Heart right ventricle (tissue), 16 donors: Measurements from ENCODE around the gene FAM78B. TPM values are rescaled to one million over a fixed set of nuclear protein-coding genes. Genes with fewer than 3 reads are reported as not detected.

Experiments
- ATAC-seq, 8 donors: fragments of 200-7000 bp; cut with Tn5 transposase; one replicate each; pipeline ENCODE4 v1.9.1; 2020; ENCODE audit warnings: mild to moderate bottlenecking in 8 of 8, moderate library complexity in 8 of 8, moderate number of reproducible peaks in 1 of 8
- DNase-seq, 2 donors: peaks; one replicate each; pipeline ENCODE4 v3.0.0-alpha.2; 2020
- H3K27ac ChIP-seq, 10 donors: fragments of 200-600 bp; sonication (generic) in 2 of 10; one replicate each; pipeline versions ENCODE4 v1.5.0 to v1.8.0; 2020 to 2022; ENCODE audit warnings: mild to moderate bottlenecking in 3 of 10
- H3K27me3 ChIP-seq, 7 donors: fragments of 200-600 bp; one replicate each; pipeline ENCODE4 v1.8.0; 2021 to 2022; ENCODE audit warnings: mild to moderate bottlenecking in 2 of 7
- H3K36me3 ChIP-seq, 9 donors: fragments of 200-600 bp; sonication (generic) in 1 of 9; one replicate each; pipeline versions ENCODE4 v1.5.0 to v1.8.0; 2020 to 2022; ENCODE audit warnings: mild to moderate bottlenecking in 2 of 9
- H3K4me1 ChIP-seq, 9 donors: fragments of 200-600 bp; sonication (generic) in 1 of 9; one replicate each; pipeline versions ENCODE4 v1.5.0 to v1.8.0; 2020 to 2022; ENCODE audit warnings: mild to moderate bottlenecking in 4 of 9
- H3K4me3 ChIP-seq, 10 donors: fragments of 200-600 bp; sonication (generic) in 2 of 10; one replicate each; pipeline versions ENCODE4 v1.5.0 to v1.8.0; 2020 to 2022; ENCODE audit warnings: mild to moderate bottlenecking in 7 of 10, moderate library complexity in 2 of 10
- H3K9me3 ChIP-seq, 11 donors: fragments of 200-600 bp in 10 of 11; sonication (generic) in 2 of 11; one replicate each; pipeline versions ENCODE4 v1.5.0 to v1.8.0; 2013 to 2022; ENCODE audit warnings: mild to moderate bottlenecking in 2 of 11, control low read depth in 1 of 11, moderate library complexity in 1 of 11
- CTCF ChIP-seq, 9 donors: fragments of 200-600 bp; sonication (generic) in 2 of 9; IDR thresholded peaks; one replicate each; pipeline versions ENCODE4 v1.5.0 to v1.8.0; 2021 to 2022; ENCODE audit warnings: antibody characterized with exemption in 9 of 9, mild to moderate bottlenecking in 5 of 9, moderate library complexity in 1 of 9
- WGBS, 2 donors: extraction: QIAGEN DNeasy Blood & Tissue Kit; methylation state at CpG; one replicate each; pipeline ENCODE4 v1.1.7; 2013; ENCODE audit warnings: inconsistent platforms in 1 of 2; 5-methylcytosine and 5-hydroxymethylcytosine counted together
- intact Hi-C, 10 donors: fragments of 100-400 bp; cut with DNase I; formaldehyde crosslinking; loops; one replicate each; pipeline versions ENCODE4 v1.11.1 to v1.14.2; 2022
- polyA plus RNA-seq, 2 donors: library from polyadenylated mRNA; stranded (reverse); fragments of 200-250 nt; gene quantifications; one replicate each; pipeline ENCODE4 v1.2.3, GENCODE V29; 2013
- total RNA-seq, 10 donors: library from RNA; stranded (reverse); fragmentation: NEBNext Ultra II Directional in 3 of 10; extraction: Animal tissue kit (Norgen Biotek cat#: 25700) in 3 of 10; gene quantifications; one replicate each; pipeline versions ENCODE4 v1.2.1 to v1.2.4, GENCODE V29; 2021 to 2023
- donor health status: Arrhythmogenic right ventricular cardiomyopathy.
- donor health status: ischemic (EF 13 %, LVEDD 7.1; RV severe dilation, severe dysfunction).
- donor health status: healthy with polysubstance abuse.
- donor health status: DM: no; HTN: yes; CAD: no.
- donor health status: DM: no; HTN: no; CAD: no.
- donor health status: ischemic (EF 25% LVEDD 6.9; RV normal size, moderate dysfunction).
- donor health status: ischemic (EF 25% LVEDD 5.7; RV mildly dilated, moderate dysfunction).
- donor health status: healthy.
- donor health status: DM: yes; HTN: yes; CAD: no.
- donor health status: Ischemic cardiomyopathy.
- donor health status: ischemic (EF 35%, LVEDD 5.7; RV mildly dilated, moderate dysfunction).
- donor health status: nonischemic (EF 11% LVEDD 7.7; RV severe dilation, severe dysfunction).
- donor health status: DM: yes; HTN: yes; CAD: no.
- donor health status: PGD.
- donor health status: ischemic (EF 29% LVEDD 5.4; RV normal size, mild dysfunction).
- donor health status: nonischemic (EF 23%, LVEDD 6.1; RV moderate dilation, normal function).

Gene FAM78B
- total and polyA plus RNA-seq, 12 donors, result 1.4 to 5.4 (median 2.4) TPM

- 61 to 66% methylated on average over 4 of the region's 4 CpGs for WGBS, 2 donors
- no peak for TF ChIP-seq CTCF (IDR thresholded peaks at IDR 0.05)
- H3K4me1 ChIP-seq, result peaks cover 0 to 25% (median 9%) of the 10 kb centered on the region in 9 donors
Measured at GRCh38 chr1:166090244-166090643, 76.6 kb downstream of the FAM78B start.

GRCh38 chr1:166089804-166090203 is 77.0 kb downstream of the FAM78B start:
- H3K27ac ChIP-seq, result no peak overlapping the region

More at GRCh38 chr1:166090244-166090643, 76.6 kb downstream of the FAM78B start:
- Histone ChIP-seq H3K36me3 (no peaks in the 10 kb centered on the region), H3K9me3 (no peaks in the 10 kb centered on the region), H3K4me3 (no peak overlapping the region), H3K27ac (no peak overlapping the region), H3K27me3 (no peaks in the 10 kb centered on the region)
- ATAC-seq (no peak), DNase-seq (no peak)
- intact Hi-C loops, result no loop called here

GRCh38 chr1:166088572-166088955 is 78.2 kb downstream of the FAM78B start:
- Histone ChIP-seq H3K9me3 (no peaks in the 10 kb centered on the region), H3K4me1 (peaks cover 0 to 24% (median 9%) of the 10 kb centered on the region in 9 donors), H3K27me3 (no peaks in the 10 kb centered on the region), H3K4me3 (no peak overlapping the region), H3K36me3 (no peaks in the 10 kb centered on the region), H3K27ac (no peak overlapping the region)
- intact Hi-C loops, result no loop called here
- no peak for ATAC-seq
- 68 to 79% methylated on average over 4 of the region's 4 CpGs for whole genome bisulfite sequencing, 2 donors
- no peak for DNase-seq
- TF ChIP-seq CTCF (IDR thresholded peaks at IDR 0.05), result no peak

More at GRCh38 chr1:166089804-166090203, 77.0 kb downstream of the FAM78B start:
- no peak overlapping the region for H3K4me3 ChIP-seq
- TF ChIP-seq CTCF (IDR thresholded peaks at IDR 0.05), result peak in 1 of 9 donors; percentile 34
- 36 to 37% methylated on average over 6 of the region's 6 CpGs for WGBS, 2 donors
- no peaks in the 10 kb centered on the region for H3K27me3 ChIP-seq
- no peaks in the 10 kb centered on the region for H3K9me3 ChIP-seq
- H3K36me3 ChIP-seq, result no peaks in the 10 kb centered on the region
- ATAC-seq (peak in 3 of 8 donors; percentile 7 to 49 (median 22)), DNase-seq (no peak)
- H3K4me1 ChIP-seq, result peaks cover 0 to 28% (median 9%) of the 10 kb centered on the region in 9 donors
- intact Hi-C loops, result no loop called here

- no peak for TF ChIP-seq CTCF (IDR thresholded peaks at IDR 0.05)
- ATAC-seq, result no peak
- H3K27ac ChIP-seq, result no peak overlapping the region
- intact Hi-C loops, result no loop called here
- DNase-seq, result no peak
- H3K9me3 ChIP-seq, result no peaks in the 10 kb centered on the region
- 84 to 91% methylated on average over 8 of the region's 8 CpGs for WGBS, 2 donors
- no peaks in the 10 kb centered on the region for H3K27me3 ChIP-seq
- no peaks in the 10 kb centered on the region for H3K36me3 ChIP-seq
- no peak overlapping the region for H3K4me3 ChIP-seq
- peaks cover 0 to 24% (median 9%) of the 10 kb centered on the region in 9 donors for H3K4me1 ChIP-seq
Measured at GRCh38 chr1:166087734-166088571, 78.8 kb downstream of the FAM78B start.
